Mucosa of rectum (tissue), 2 donors: ENCODE measurements around the gene PADI6.

Experiments used
- H3K27ac ChIP-seq, 2 donors: one replicate each; pipeline ENCODE4 v1.7.0; 2013; ENCODE audit warnings: inconsistent platforms in 2 of 2, low read depth in 2 of 2, low read length in 2 of 2
- H3K27me3 ChIP-seq, 2 donors: one replicate each; pipeline ENCODE4 v1.7.0; 2013; ENCODE audit warnings: low read length in 2 of 2; ENCODE audit not compliant: control insufficient read depth in 2 of 2, insufficient read depth in 2 of 2
- H3K36me3 ChIP-seq, 2 donors: one replicate each; pipeline ENCODE4 v1.7.0; 2013; ENCODE audit warnings: low read length in 2 of 2; ENCODE audit not compliant: control insufficient read depth in 2 of 2, insufficient read depth in 2 of 2
- H3K4me1 ChIP-seq, 2 donors: one replicate each; pipeline ENCODE4 v1.7.0; 2013; ENCODE audit warnings: low read length in 2 of 2, mild to moderate bottlenecking in 1 of 2; ENCODE audit not compliant: control insufficient read depth in 2 of 2, insufficient read depth in 2 of 2
- H3K4me3 ChIP-seq, 2 donors: one replicate each; pipeline ENCODE4 v1.7.0; 2013; ENCODE audit warnings: low read length in 2 of 2
- H3K9ac ChIP-seq, 2 donors: one replicate each; pipeline ENCODE4 v1.7.0; 2013; ENCODE audit warnings: low read length in 2 of 2, low read depth in 1 of 2, mild to moderate bottlenecking in 1 of 2
- H3K9me3 ChIP-seq, 2 donors: one replicate each; pipeline ENCODE4 v1.7.0; 2013; ENCODE audit warnings: low read length in 2 of 2; ENCODE audit not compliant: control insufficient read depth in 2 of 2
- donor health status: healthy.
- donor health status: Normal muscosa, but diverticular disease.

Gene PADI6

DNA sequence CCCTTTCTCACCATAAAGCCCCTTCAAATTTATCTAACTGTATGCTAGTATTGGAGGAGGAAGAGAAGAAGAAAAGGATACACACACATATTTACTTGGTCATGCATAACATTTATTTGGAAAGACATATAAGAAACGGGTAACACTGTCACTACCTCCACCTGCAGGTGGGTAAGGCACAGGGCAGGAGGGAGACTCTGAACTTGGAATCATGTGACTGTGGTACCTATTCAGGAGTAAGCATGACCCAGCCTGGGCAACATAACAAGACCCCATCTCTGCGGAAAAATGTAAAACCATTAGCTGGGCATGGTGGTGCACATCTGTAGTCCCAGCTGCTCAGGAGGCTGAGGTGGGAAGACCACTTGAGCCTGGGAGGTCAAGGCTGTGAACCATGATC is 1.4 kb upstream of the PADI6 start:
- H3K9ac ChIP-seq, result no peak overlapping the region
- no peaks in the 10 kb centered on the region for H3K36me3 ChIP-seq
- H3K4me1 ChIP-seq, result no peaks in the 10 kb centered on the region
- no peak overlapping the region for H3K4me3 ChIP-seq
- no peaks in the 10 kb centered on the region for H3K9me3 ChIP-seq
- no peak overlapping the region for H3K27ac ChIP-seq
- peaks cover 0 to 4% of the 10 kb centered on the region in 2 donors for H3K27me3 ChIP-seq

DNA sequence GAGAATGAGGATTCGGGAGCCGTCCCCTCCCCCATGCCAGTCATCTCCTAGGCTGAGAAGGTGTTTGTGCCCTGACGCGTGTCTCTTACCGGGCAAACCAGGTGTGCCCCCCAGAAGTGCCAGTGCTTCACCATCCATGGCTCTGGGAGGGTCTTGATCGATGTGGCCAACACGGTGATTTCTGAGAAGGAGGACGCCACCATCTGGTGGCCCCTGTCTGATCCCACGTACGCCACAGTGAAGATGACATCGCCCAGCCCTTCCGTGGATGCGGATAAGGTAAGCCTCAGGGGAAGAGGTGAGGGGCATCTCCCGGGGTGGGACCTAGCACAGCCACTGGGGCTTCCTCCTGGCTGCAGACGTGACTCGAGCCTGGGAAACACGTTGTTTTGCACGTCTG is 959 bp downstream of the PADI6 start:
- H3K9ac ChIP-seq, result no peak overlapping the region
- H3K4me1 ChIP-seq, result no peaks in the 10 kb centered on the region
- peaks cover 3 to 4% of the 10 kb centered on the region in 2 donors for H3K27me3 ChIP-seq
- no peaks in the 10 kb centered on the region for H3K9me3 ChIP-seq
- H3K4me3 ChIP-seq, result no peak overlapping the region
- no peak overlapping the region for H3K27ac ChIP-seq
- H3K36me3 ChIP-seq, result no peaks in the 10 kb centered on the region

DNA sequence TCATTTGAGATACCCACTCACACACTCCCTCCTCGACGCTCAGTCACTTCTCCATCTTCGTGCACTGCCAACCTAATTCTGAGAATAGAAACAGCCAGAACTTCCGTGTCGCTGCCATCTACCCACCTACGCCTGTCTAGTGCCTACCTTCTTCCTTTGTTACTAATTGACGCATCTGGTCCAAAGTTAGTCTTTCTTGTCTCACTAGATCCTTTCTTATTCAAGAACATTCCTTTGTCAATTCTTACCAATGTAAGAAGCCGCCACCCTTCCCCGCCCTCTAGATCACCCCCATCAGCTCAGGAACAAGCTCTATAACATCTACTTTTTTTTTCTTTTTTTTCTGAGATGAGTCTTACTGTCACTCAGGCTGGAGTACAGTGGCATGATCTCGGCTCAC is 3.7 kb downstream of the PADI6 start:
- H3K27me3 ChIP-seq, result peaks cover 8 to 9% of the 10 kb centered on the region in 2 donors
- no peak overlapping the region for H3K4me3 ChIP-seq
- no peaks in the 10 kb centered on the region for H3K9me3 ChIP-seq

GRCh38 chr1:17377325-17377953 is 5.4 kb downstream of the PADI6 start:
- Histone ChIP-seq H3K27ac (no peak overlapping the region), H3K27me3 (peaks cover 9 to 11% of the 10 kb centered on the region in 2 donors)

More for the DNA sequence above, 3.7 kb downstream of the PADI6 start:
- Histone ChIP-seq H3K4me1 (no peaks in the 10 kb centered on the region), H3K36me3 (no peaks in the 10 kb centered on the region), H3K9ac (no peak overlapping the region), H3K27ac (no peak overlapping the region)

DNA sequence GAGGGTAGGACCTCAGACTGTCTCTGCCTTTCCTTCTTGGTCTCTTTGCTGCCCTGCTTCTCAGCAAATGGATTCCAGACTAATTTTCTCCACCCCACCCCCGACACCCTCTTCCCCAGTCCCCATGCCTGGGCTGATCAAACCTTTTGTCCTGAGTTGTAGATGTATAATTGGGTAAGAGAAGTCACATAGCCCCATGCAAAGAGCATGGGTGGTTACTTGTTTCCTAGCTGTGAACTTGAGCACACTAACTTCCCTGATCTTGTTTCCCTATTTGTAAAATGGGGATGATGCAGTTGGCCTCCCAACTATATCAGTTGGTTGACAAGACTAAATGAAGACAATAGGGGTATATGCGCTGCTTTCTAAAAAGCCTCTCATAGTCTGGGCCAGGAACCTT is 9.2 kb downstream of the PADI6 start:
- Histone ChIP-seq H3K4me3 (no peak overlapping the region), H3K9me3 (no peaks in the 10 kb centered on the region), H3K4me1 (no peaks in the 10 kb centered on the region), H3K27ac (no peak overlapping the region), H3K27me3 (peaks cover 9 to 11% of the 10 kb centered on the region in 2 donors), H3K36me3 (no peaks in the 10 kb centered on the region), H3K9ac (no peak overlapping the region)

More at GRCh38 chr1:17377325-17377953, 5.4 kb downstream of the PADI6 start:
- H3K4me3 ChIP-seq, result no peak overlapping the region
- no peaks in the 10 kb centered on the region for H3K36me3 ChIP-seq
- H3K9ac ChIP-seq, result no peak overlapping the region
- no peaks in the 10 kb centered on the region for H3K4me1 ChIP-seq
- H3K9me3 ChIP-seq, result no peaks in the 10 kb centered on the region

- no peaks in the 10 kb centered on the region for H3K9me3 ChIP-seq
- no peak overlapping the region for H3K4me3 ChIP-seq
- peaks cover 0 to 5% of the 10 kb centered on the region in 2 donors for H3K27me3 ChIP-seq
- H3K4me1 ChIP-seq, result no peaks in the 10 kb centered on the region
- H3K36me3 ChIP-seq, result no peaks in the 10 kb centered on the region
- H3K9ac ChIP-seq, result no peak overlapping the region
- no peak overlapping the region for H3K27ac ChIP-seq
Observed at GRCh38 chr1:17392199-17392740, 20.3 kb downstream of the PADI6 start.

DNA sequence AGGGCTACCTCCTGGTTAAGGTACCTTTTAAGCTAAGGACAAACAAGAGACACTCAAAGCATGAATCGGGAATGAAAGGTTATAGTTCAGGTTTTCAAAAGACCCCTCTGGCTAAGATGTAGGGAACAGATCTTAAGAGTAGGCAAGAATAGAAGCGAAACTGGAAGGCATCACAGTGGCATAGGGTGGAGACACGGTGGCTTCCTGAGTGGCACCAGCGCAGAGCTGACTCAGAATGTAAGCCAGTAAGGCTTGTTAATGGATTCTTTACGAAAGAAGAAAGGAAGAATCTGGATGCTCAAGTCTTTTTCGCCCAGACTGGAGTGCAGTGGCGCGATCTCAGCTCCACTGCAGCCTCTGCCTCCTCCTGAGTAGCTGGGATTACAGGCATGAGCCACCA is 21.2 kb downstream of the PADI6 start:
- H3K9me3 ChIP-seq, result no peaks in the 10 kb centered on the region
- no peak overlapping the region for H3K9ac ChIP-seq
- no peaks in the 10 kb centered on the region for H3K4me1 ChIP-seq
- peaks cover 0 to 5% of the 10 kb centered on the region in 2 donors for H3K27me3 ChIP-seq
- H3K36me3 ChIP-seq, result no peaks in the 10 kb centered on the region
- H3K4me3 ChIP-seq, result no peak overlapping the region
- H3K27ac ChIP-seq, result no peak overlapping the region

GRCh38 chr1:17397910-17398695 is 26.1 kb downstream of the PADI6 start:
- no peak overlapping the region for H3K9ac ChIP-seq
- no peaks in the 10 kb centered on the region for H3K36me3 ChIP-seq
- no peaks in the 10 kb centered on the region for H3K27me3 ChIP-seq
- H3K9me3 ChIP-seq, result no peaks in the 10 kb centered on the region
- no peaks in the 10 kb centered on the region for H3K4me1 ChIP-seq
- H3K4me3 ChIP-seq, result no peak overlapping the region
- no peak overlapping the region for H3K27ac ChIP-seq

DNA sequence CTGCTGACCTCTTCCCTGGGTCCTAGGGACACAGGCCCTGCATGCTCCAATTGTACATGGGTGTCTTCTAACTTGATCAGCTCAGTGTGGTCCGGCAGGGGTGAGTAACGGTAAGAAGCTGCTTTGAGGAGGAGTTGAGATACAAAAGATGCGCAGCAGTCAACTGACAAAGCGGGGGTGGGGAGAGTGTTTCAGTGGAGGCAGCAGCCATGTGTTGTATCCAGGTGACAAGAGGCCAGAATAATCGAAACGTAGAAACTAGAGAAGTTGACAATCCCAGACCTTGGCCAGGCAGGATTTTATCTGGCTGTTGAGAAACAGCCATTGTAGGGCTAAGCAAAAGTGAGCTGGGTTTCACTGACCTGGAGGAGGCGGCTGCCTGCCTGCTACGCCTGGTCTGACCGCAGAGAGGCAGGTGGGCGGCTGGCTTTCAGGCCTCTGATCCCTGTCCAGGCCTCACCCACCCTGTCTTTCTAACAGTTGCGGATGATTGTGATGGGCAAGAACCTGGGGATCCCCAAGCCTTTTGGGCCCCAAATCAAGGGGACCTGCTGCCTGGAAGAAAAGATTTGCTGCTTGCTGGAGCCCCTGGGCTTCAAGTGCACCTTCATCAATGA is 28.8 kb downstream of the PADI6 start:
- H3K4me3 ChIP-seq, result no peak overlapping the region
- H3K36me3 ChIP-seq, result no peaks in the 10 kb centered on the region
- peaks cover 0 to 2% of the 10 kb centered on the region in 2 donors for H3K27me3 ChIP-seq
- H3K4me1 ChIP-seq, result no peaks in the 10 kb centered on the region
- H3K9ac ChIP-seq, result no peak overlapping the region
- no peaks in the 10 kb centered on the region for H3K9me3 ChIP-seq
- H3K27ac ChIP-seq, result no peak overlapping the region

DNA sequence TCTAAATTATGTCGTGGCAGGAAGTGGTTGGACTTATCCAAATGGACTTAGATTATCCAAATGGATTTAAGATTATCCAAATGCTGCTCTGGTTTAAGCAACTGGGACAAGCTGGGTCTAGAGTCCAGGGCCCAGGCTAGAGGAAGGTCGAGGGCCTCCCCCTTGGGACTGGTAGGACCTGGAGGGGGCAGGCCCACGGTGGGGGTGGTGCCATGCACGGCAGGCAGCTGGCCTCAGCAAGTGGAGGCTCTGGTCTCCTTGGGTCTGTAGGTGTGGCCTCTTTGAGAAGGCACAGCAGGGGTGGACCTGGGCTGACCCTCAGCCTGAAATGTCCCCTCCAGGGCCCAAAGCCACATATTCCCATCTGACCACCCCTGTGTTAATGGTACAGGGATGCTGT is 29.8 kb downstream of the PADI6 start:
- no peak overlapping the region for H3K4me3 ChIP-seq
- peaks cover 0 to 2% of the 10 kb centered on the region in 2 donors for H3K27me3 ChIP-seq
- no peak overlapping the region for H3K9ac ChIP-seq
- H3K27ac ChIP-seq, result no peak overlapping the region
- no peaks in the 10 kb centered on the region for H3K36me3 ChIP-seq
- no peaks in the 10 kb centered on the region for H3K9me3 ChIP-seq
- H3K4me1 ChIP-seq, result no peaks in the 10 kb centered on the region
